ENCODE measurements around the gene KRTAP5-5.

The KRTAP5-5 gene

GRCh38 chr11:1673446-1674172 lies 44.0 kb downstream of the KRTAP5-5 start:
- no peak for DNase-seq (ENCODE audit: extremely low read depth in 1 of 2, low read depth in 1 of 2)

GRCh38 chr11:1674173-1675131 lies 44.9 kb downstream of the KRTAP5-5 start:
- no peak for DNase-seq (ENCODE audit: extremely low read depth in 1 of 2, low read depth in 1 of 2)

GRCh38 chr11:1675536-1676228 lies 46.1 kb downstream of the KRTAP5-5 start:
- DNase-seq (ENCODE audit: extremely low read depth in 1 of 2, low read depth in 1 of 2), result no peak

GRCh38 chr11:1676229-1676740 lies 46.7 kb downstream of the KRTAP5-5 start:
- DNase-seq (ENCODE audit: extremely low read depth in 1 of 2, low read depth in 1 of 2), result no peak

- DNase-seq (ENCODE audit: extremely low read depth in 1 of 2, low read depth in 1 of 2), result no peak
Measured at GRCh38 chr11:1679881-1680280, 50.3 kb downstream of the KRTAP5-5 start.

All from stimulated activated CD8-positive, alpha-beta memory T cell treated with anti-CD3 and anti-CD28 coated beads, Interleukin-7, amount 100 ng/mL, for 48 hours (primary cell).